CD14-positive monocyte (primary cell): ENCODE results near the gene GIMAP7. TPM values are rescaled to one million over a fixed set of nuclear protein-coding genes. Genes with fewer than 3 reads are reported as not detected.

Experiments used
- DNase-seq, 3 donors: peaks; one replicate each; pipeline ENCODE4 v3.0.0-alpha.2; 2011 to 2022
- H2AFZ ChIP-seq: 2 replicates; pipeline ENCODE4 v1.6.0; 2012; ENCODE audit warnings: mild to moderate bottlenecking, low read depth, low read length, inconsistent platforms; ENCODE audit not compliant: insufficient read depth, poor library complexity, severe bottlenecking
- H3K27ac ChIP-seq, 2 donors: 1 replicate in 1 of 2; 2 replicates in 1 of 2; pipeline ENCODE4 v1.5.1; 2012 to 2013; ENCODE audit warnings: low read length in 2 of 2, control low read depth in 1 of 2, inconsistent platforms in 1 of 2, low read depth in 1 of 2, mild to moderate bottlenecking in 1 of 2
- H3K27me3 ChIP-seq, 2 donors: one replicate each; pipeline versions ENCODE4 v1.6.0 to v1.6.1; 2011 to 2013; ENCODE audit warnings: low read length in 2 of 2; ENCODE audit not compliant: control insufficient read depth in 2 of 2, insufficient read depth in 2 of 2
- H3K36me3 ChIP-seq, 2 donors: replicated peaks in 1 of 2; 1 replicate in 1 of 2; 2 replicates in 1 of 2; pipeline versions ENCODE4 v1.5.1 to v1.6.1; 2012 to 2013; ENCODE audit warnings: low read length in 2 of 2, control low read depth in 1 of 2, inconsistent platforms in 1 of 2, mild to moderate bottlenecking in 1 of 2; ENCODE audit not compliant: insufficient read depth in 2 of 2, control insufficient read depth in 1 of 2
- H3K4me1 ChIP-seq, 2 donors: 1 replicate in 1 of 2; 2 replicates in 1 of 2; pipeline versions ENCODE4 v1.5.1 to v1.6.1; 2012 to 2013; ENCODE audit warnings: low read length in 2 of 2, control low read depth in 1 of 2, inconsistent platforms in 1 of 2, mild to moderate bottlenecking in 1 of 2, moderate library complexity in 1 of 2; ENCODE audit not compliant: insufficient read depth in 2 of 2, control insufficient read depth in 1 of 2
- H3K4me2 ChIP-seq: replicated peaks from 2 replicates; pipeline ENCODE3; 2012; ENCODE audit warnings: low read length, moderate library complexity, mild to moderate bottlenecking; ENCODE audit not compliant: poor library complexity, severe bottlenecking; ENCODE audit errors: extremely low read depth
- H3K4me3 ChIP-seq, 3 experiments: fragments of 200-600 bp in 1 of 3; sonication (generic) in 1 of 3; replicated peaks in 1 of 3; 1 replicate in 2 of 3; 2 replicates in 1 of 3; pipeline ENCODE4 v1.5.1; 2011 to 2013; ENCODE audit warnings: low read length in 3 of 3, mild to moderate bottlenecking in 3 of 3, control low read depth in 2 of 3, low read depth in 2 of 3, inconsistent platforms in 1 of 3, moderate library complexity in 1 of 3
- H3K79me2 ChIP-seq: 2 replicates; pipeline ENCODE4 v1.6.0; 2012; ENCODE audit warnings: mild to moderate bottlenecking, control low read depth, inconsistent platforms, low read length, moderate library complexity; ENCODE audit not compliant: insufficient read depth
- H3K9ac ChIP-seq: 2 replicates; pipeline ENCODE4 v1.6.0; 2017; ENCODE audit warnings: low read length, mild to moderate bottlenecking; ENCODE audit not compliant: insufficient read depth, poor library complexity, severe bottlenecking
- H3K9me3 ChIP-seq, 2 donors: replicated peaks in 1 of 2; 1 replicate in 1 of 2; 2 replicates in 1 of 2; pipeline versions ENCODE4 v1.5.1 to v1.6.1; 2012 to 2013; ENCODE audit warnings: low read length in 2 of 2, control low read depth in 1 of 2; ENCODE audit not compliant: control insufficient read depth in 1 of 2, insufficient read depth in 1 of 2
- H4K20me1 ChIP-seq: 2 replicates; pipeline ENCODE4 v1.6.0; 2012; ENCODE audit warnings: mild to moderate bottlenecking, low read length, control low read depth, moderate library complexity; ENCODE audit not compliant: insufficient read depth
- H3K27ac Mint-ChIP-seq, 7 donors: one replicate each; pipeline ENCODE4 v1.8.0; 2020; ENCODE audit warnings: mild to moderate bottlenecking in 7 of 7, mixed read lengths in 7 of 7, moderate library complexity in 6 of 7, inconsistent platforms in 2 of 7
- H3K27me3 Mint-ChIP-seq, 3 donors: one replicate each; pipeline ENCODE4 v1.8.0; 2021 to 2022; ENCODE audit warnings: low read depth in 3 of 3, mild to moderate bottlenecking in 3 of 3, mixed read lengths in 3 of 3, moderate library complexity in 3 of 3, inconsistent platforms in 1 of 3
- H3K36me3 Mint-ChIP-seq, 2 donors: one replicate each; pipeline ENCODE4 v1.8.0; 2020; ENCODE audit warnings: mixed read lengths in 2 of 2, inconsistent platforms in 1 of 2, mild to moderate bottlenecking in 1 of 2
- H3K4me1 Mint-ChIP-seq: one replicate; pipeline ENCODE4 v1.8.0; 2020; ENCODE audit warnings: mild to moderate bottlenecking, mixed read lengths
- H3K4me3 Mint-ChIP-seq, 2 donors: one replicate each; pipeline ENCODE4 v1.8.0; 2020; ENCODE audit warnings: mild to moderate bottlenecking in 2 of 2, mixed read lengths in 2 of 2, moderate library complexity in 1 of 2
- H3K9me3 Mint-ChIP-seq, 7 donors: one replicate each; pipeline ENCODE4 v1.8.0; 2020 to 2022; ENCODE audit warnings: mixed read lengths in 7 of 7, mild to moderate bottlenecking in 6 of 7, moderate library complexity in 6 of 7, inconsistent platforms in 2 of 7
- CTCF ChIP-seq: fragments of 200-600 bp; IDR thresholded peaks from one replicate; pipeline ENCODE4 v1.8.0; 2022; ENCODE audit warnings: antibody characterized with exemption, mild to moderate bottlenecking
- WGBS: methylation state at CpG from one replicate; pipeline ENCODE4 v1.1.5; 2013; ENCODE audit warnings: missing lambda C conversion rate; ENCODE audit not compliant: insufficient coverage; 5-methylcytosine and 5-hydroxymethylcytosine counted together
- intact Hi-C, 2 donors: fragments of 100-400 bp; cut with micrococcal nuclease; formaldehyde crosslinking; loops; one replicate each; pipeline versions ENCODE4 v1.15.0 to v1.15.1; 2023
- polyA plus RNA-seq, 3 donors: library from polyadenylated mRNA; depleted of rRNA in 1 of 3; unstranded in 2 of 3; stranded (reverse) in 1 of 3; fragments of 300-500 nt in 2 of 3; fragments of >200 nt in 1 of 3; fragmentation: Illumina TruSeq in 2 of 3; gene quantifications; 1 replicate in 2 of 3; 2 replicates in 1 of 3; pipeline ENCODE4 v1.2.3, GENCODE V29; 2012 to 2021

The GIMAP7 gene
- polyA plus RNA-seq, 3 donors, result 26.2 to 115 (median 54.5) TPM

- Histone ChIP-seq H3K27me3 (no peaks in the 10 kb centered on the region), H3K36me3 (peaks cover 26 to 27% of the 10 kb centered on the region in 2 donors), H3K9me3 (peaks cover 7 to 9% of the 10 kb centered on the region in 2 donors), H3K4me1 (peaks cover 14 to 22% of the 10 kb centered on the region in 2 donors), H3K27ac (peak overlapping the region in 1 of 2 donors; percentile 61), H3K4me2 (no peak overlapping the region), H3K79me2 (peaks cover 23% of the 10 kb centered on the region), H2AFZ (no peak overlapping the region), H3K9ac (no peak overlapping the region), H4K20me1 (peaks cover 26% of the 10 kb centered on the region), H3K4me3 (no peak overlapping the region)
- WGBS, result 100% methylated on average over 1 of the region's 2 CpGs
- DNase-seq, result no peak
- Mint-ChIP-seq H3K27ac (peak overlapping the region in 1 of 7 donors; percentile 46), H3K4me1 (peaks cover 34% of the 10 kb centered on the region), H3K9me3 (peaks cover 10 to 36% (median 26%) of the 10 kb centered on the region in 7 donors), H3K4me3 (no peak overlapping the region), H3K27me3 (no peaks in the 10 kb centered on the region), H3K36me3 (peaks cover 28 to 31% of the 10 kb centered on the region in 2 donors)
- TF ChIP-seq CTCF, result no peak
- intact Hi-C loops, result no loop called here
Observed at GRCh38 chr7:150524018-150524417, 9.3 kb downstream of the GIMAP7 start.

GRCh38 chr7:150531704-150532103, 17.0 kb downstream of the GIMAP7 start:
- H4K20me1 ChIP-seq, result no peaks in the 10 kb centered on the region
- H3K36me3 Mint-ChIP-seq, result peaks cover 11% of the 10 kb centered on the region in 2 donors
- H3K27ac Mint-ChIP-seq, result no peak overlapping the region
- H2AFZ ChIP-seq, result no peak overlapping the region
- H3K27me3 ChIP-seq, result no peaks in the 10 kb centered on the region
- H3K9me3 ChIP-seq, result peaks cover 26 to 32% of the 10 kb centered on the region in 2 donors
- intact Hi-C loops, result no loop called here
- H3K9me3 Mint-ChIP-seq, result peaks cover 35 to 69% (median 49%) of the 10 kb centered on the region in 7 donors
- H3K36me3 ChIP-seq, result no peaks in the 10 kb centered on the region
- H3K4me1 Mint-ChIP-seq, result peaks cover 9% of the 10 kb centered on the region
- no peak for TF ChIP-seq CTCF
- H3K27me3 Mint-ChIP-seq, result peaks cover 0 to 1% (median 0%) of the 10 kb centered on the region in 3 donors
- no peak overlapping the region for H3K4me3 ChIP-seq
- no peak overlapping the region for H3K4me2 ChIP-seq
- DNase-seq, result no peak
- no peak overlapping the region for H3K27ac ChIP-seq
- H3K9ac ChIP-seq, result no peak overlapping the region
- no peak overlapping the region for H3K4me3 Mint-ChIP-seq
- no peaks in the 10 kb centered on the region for H3K4me1 ChIP-seq
- no peaks in the 10 kb centered on the region for H3K79me2 ChIP-seq
- no CpG with 5 or more reads among the region's 1 CpG for WGBS
